HepG2 (cell line): ENCODE data around the gene CBFA2T2. TPM values are rescaled to one million over a fixed set of nuclear protein-coding genes. Genes with fewer than 3 reads are reported as not detected.

ENCODE experiments used
- ARNTL ChIP-seq: sonication (generic); formaldehyde crosslinking; IDR thresholded peaks from 2 replicates; pipeline ENCODE4 v1.4.0; 2020; ENCODE audit warnings: mild to moderate bottlenecking, missing genetic modification reagents
- GPN1 ChIP-seq: sonication (generic); formaldehyde crosslinking; IDR thresholded peaks from 2 replicates; pipeline ENCODE4 v1.5.1; 2020; ENCODE audit warnings: missing genetic modification reagents, borderline replicate concordance
- GTF2F1 ChIP-seq: fragments of 150-350 bp; IDR thresholded peaks from 2 replicates; pipeline ENCODE4 v1.6.1; 2014; ENCODE audit warnings: low read length
- PHF20 ChIP-seq: sonication (generic); formaldehyde crosslinking; IDR thresholded peaks from 2 replicates; pipeline ENCODE4 v1.5.0; 2020; ENCODE audit warnings: mild to moderate bottlenecking, missing genetic modification reagents
- SMAD1 ChIP-seq: sonication (generic); formaldehyde crosslinking; IDR thresholded peaks from 2 replicates; pipeline ENCODE4 v1.4.0; 2020; ENCODE audit warnings: missing genetic modification reagents, low read depth, mild to moderate bottlenecking, borderline replicate concordance
- THAP11 ChIP-seq: IDR thresholded peaks from 2 replicates; pipeline ENCODE4 v1.6.1; 2016; ENCODE audit warnings: missing biosample characterization, missing genetic modification reagents
- ZNF180 ChIP-seq: sonication (generic); formaldehyde crosslinking; IDR thresholded peaks from 2 replicates; pipeline ENCODE4 v1.4.0; 2020; ENCODE audit warnings: low read depth, missing genetic modification reagents, borderline replicate concordance
- ZNF543 ChIP-seq: sonication (generic); formaldehyde crosslinking; IDR thresholded peaks from 2 replicates; pipeline ENCODE4 v1.4.0; 2020; ENCODE audit warnings: mild to moderate bottlenecking, missing genetic modification reagents
- ZNF598 ChIP-seq: sonication (generic); formaldehyde crosslinking; IDR thresholded peaks from 2 replicates; pipeline ENCODE4 v1.5.1; 2020; ENCODE audit warnings: mild to moderate bottlenecking, missing genetic modification reagents, borderline replicate concordance
- ZNF709 ChIP-seq: sonication (generic); formaldehyde crosslinking; IDR thresholded peaks from 2 replicates; pipeline ENCODE4 v1.5.0; 2020; ENCODE audit warnings: mild to moderate bottlenecking, missing genetic modification reagents
- polyA plus RNA-seq, 8 experiments: library from polyadenylated mRNA; depleted of rRNA in 3 of 8; stranded (reverse) in 7 of 8; unstranded in 1 of 8; fragments of >200 nt; fragmentation: Illumina TruSeq in 4 of 8; extraction: Trizol in 4 of 8; gene quantifications; 2 replicates each; pipeline versions ENCODE4 v1.2.1 to v1.2.3, GENCODE V29; 2011 to 2016; ENCODE audit warnings: low read depth in 4 of 8, missing spikeins in 1 of 8, mixed read lengths in 1 of 8; ENCODE audit not compliant: insufficient read depth in 1 of 8
- total RNA-seq, 5 experiments: library from RNA; depleted of rRNA; stranded (reverse); fragments of >200 nt; fragmentation: Illumina TruSeq; extraction: Trizol; gene quantifications; 2 replicates each; pipeline ENCODE4 v1.2.3, GENCODE V29; 2016; ENCODE audit warnings: low read depth in 1 of 5
- TF ChIP-seq, protein P1 (sequence below): fragments of 450-650 bp; IDR thresholded peaks from 2 replicates; pipeline ENCODE4 v1.6.1; 2016
- TF ChIP-seq, protein P2 (sequence below): sonication (generic); formaldehyde crosslinking; conservative IDR thresholded peaks from 2 replicates; pipeline ENCODE4 v1.4.0; 2020; ENCODE audit warnings: missing genetic modification reagents
- TF ChIP-seq, protein P3 (sequence below): IDR thresholded peaks from 2 replicates; pipeline ENCODE4 v1.6.1; 2016; ENCODE audit warnings: low read depth, control low read depth
- TF ChIP-seq, protein P4 (sequence below): sonication (generic); formaldehyde crosslinking; IDR thresholded peaks from 2 replicates; pipeline ENCODE4 v1.9.0; 2021; ENCODE audit warnings: missing genetic modification reagents, borderline replicate concordance
- TF ChIP-seq, protein P5 (sequence below): sonication (generic); formaldehyde crosslinking; conservative IDR thresholded peaks from 2 replicates; pipeline ENCODE4 v1.8.0; 2022; ENCODE audit warnings: mild to moderate bottlenecking, moderate library complexity, missing genetic modification reagents
- TF ChIP-seq, protein P6 (sequence below): sonication (generic); formaldehyde crosslinking; IDR thresholded peaks from 2 replicates; pipeline ENCODE4 v1.5.0; 2020; ENCODE audit warnings: missing genetic modification reagents, mild to moderate bottlenecking, borderline replicate concordance

The CBFA2T2 gene
- total and polyA plus RNA-seq, 2 of the 13 experiments (the other 11 are each of a cell fraction or from before 2014, with no cell fraction given), result 6.3 to 21.2 TPM

DNA sequence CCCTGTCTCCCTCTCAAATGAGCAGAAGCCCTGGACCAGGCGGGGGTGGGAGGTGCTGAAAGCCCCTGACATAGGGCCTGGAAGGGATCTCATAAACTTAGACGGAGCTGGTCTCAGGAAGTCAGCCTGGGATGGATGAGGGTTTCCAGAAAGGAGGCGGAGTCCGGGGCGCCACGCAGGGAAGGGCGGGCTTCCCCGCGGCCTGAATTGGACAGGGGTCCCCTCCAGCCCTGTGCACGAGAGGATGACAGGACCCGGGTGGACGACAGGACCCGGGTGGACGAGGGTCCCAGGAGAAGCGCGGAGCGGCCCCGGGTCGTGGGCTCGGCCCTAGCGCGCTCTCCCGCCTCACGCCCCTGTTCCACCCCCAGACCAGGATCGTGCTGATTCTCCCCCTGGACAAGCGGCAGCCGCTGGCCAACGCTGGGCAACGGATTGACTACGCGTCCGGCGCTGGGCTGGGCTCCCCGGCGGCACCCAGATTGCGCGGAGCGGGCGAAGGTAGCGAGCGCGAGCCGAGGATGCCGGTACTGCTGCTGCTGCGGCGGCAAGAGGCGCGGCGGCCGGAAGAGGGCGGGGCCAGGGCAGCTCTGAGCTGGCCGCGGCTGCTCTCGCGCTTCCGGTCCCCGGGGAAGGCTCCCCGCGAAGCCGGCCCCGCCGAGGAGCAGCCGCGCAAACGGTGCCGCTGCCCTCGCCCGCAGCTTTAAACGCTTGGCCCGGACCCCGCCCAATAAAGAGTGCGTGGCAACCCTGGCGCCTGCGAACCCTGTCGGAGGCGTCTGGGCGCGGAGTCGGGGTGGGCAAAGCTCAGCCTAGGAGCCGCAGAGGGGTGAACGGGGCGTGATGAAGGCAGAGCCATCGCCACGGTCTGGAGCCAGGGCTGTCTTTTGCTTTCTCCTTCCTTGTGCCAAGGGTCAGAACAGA is 173.5 kb downstream of the CBFA2T2 start (continued):
- TF ChIP-seq, protein P1, sequence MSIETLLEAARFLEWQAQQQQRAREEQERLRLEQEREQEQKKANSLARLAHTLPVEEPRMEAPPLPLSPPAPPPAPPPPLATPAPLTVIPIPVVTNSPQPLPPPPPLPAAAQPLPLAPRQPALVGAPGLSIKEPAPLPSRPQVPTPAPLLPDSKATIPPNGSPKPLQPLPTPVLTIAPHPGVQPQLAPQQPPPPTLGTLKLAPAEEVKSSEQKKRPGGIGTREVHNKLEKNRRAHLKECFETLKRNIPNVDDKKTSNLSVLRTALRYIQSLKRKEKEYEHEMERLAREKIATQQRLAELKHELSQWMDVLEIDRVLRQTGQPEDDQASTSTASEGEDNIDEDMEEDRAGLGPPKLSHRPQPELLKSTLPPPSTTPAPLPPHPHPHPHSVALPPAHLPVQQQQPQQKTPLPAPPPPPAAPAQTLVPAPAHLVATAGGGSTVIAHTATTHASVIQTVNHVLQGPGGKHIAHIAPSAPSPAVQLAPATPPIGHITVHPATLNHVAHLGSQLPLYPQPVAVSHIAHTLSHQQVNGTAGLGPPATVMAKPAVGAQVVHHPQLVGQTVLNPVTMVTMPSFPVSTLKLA, result no peak
- TF ChIP-seq ZNF543 (CRISPR knock-in tag) (peak; percentile 75), GPN1 (CRISPR knock-in tag) (no peak), SMAD1 (CRISPR knock-in tag) (peak; percentile 99), GTF2F1 (no peak), ZNF180 (CRISPR knock-in tag) (no peak), PHF20 (peak; percentile 88), ZNF709 (CRISPR knock-in tag) (peak; percentile 96), ZNF598 (CRISPR knock-in tag) (peak; percentile 98), ARNTL (CRISPR knock-in tag) (0 out of 2 replicates have a peak, but pooled peaks have one; percentile 55), THAP11 (CRISPR knock-in tag) (peak; percentile 86)
- TF ChIP-seq, protein P2, sequence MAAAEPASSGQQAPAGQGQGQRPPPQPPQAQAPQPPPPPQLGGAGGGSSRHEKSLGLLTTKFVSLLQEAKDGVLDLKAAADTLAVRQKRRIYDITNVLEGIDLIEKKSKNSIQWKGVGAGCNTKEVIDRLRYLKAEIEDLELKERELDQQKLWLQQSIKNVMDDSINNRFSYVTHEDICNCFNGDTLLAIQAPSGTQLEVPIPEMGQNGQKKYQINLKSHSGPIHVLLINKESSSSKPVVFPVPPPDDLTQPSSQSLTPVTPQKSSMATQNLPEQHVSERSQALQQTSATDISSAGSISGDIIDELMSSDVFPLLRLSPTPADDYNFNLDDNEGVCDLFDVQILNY, result no peak; the same call in 1 of the 2 replicates
- TF ChIP-seq, protein P3, sequence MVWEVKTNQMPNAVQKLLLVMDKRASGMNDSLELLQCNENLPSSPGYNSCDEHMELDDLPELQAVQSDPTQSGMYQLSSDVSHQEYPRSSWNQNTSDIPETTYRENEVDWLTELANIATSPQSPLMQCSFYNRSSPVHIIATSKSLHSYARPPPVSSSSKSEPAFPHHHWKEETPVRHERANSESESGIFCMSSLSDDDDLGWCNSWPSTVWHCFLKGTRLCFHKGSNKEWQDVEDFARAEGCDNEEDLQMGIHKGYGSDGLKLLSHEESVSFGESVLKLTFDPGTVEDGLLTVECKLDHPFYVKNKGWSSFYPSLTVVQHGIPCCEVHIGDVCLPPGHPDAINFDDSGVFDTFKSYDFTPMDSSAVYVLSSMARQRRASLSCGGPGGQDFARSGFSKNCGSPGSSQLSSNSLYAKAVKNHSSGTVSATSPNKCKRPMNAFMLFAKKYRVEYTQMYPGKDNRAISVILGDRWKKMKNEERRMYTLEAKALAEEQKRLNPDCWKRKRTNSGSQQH (CRISPR knock-in tag), result no peak; the same call in 1 of the 2 replicates
- TF ChIP-seq, protein P4, sequence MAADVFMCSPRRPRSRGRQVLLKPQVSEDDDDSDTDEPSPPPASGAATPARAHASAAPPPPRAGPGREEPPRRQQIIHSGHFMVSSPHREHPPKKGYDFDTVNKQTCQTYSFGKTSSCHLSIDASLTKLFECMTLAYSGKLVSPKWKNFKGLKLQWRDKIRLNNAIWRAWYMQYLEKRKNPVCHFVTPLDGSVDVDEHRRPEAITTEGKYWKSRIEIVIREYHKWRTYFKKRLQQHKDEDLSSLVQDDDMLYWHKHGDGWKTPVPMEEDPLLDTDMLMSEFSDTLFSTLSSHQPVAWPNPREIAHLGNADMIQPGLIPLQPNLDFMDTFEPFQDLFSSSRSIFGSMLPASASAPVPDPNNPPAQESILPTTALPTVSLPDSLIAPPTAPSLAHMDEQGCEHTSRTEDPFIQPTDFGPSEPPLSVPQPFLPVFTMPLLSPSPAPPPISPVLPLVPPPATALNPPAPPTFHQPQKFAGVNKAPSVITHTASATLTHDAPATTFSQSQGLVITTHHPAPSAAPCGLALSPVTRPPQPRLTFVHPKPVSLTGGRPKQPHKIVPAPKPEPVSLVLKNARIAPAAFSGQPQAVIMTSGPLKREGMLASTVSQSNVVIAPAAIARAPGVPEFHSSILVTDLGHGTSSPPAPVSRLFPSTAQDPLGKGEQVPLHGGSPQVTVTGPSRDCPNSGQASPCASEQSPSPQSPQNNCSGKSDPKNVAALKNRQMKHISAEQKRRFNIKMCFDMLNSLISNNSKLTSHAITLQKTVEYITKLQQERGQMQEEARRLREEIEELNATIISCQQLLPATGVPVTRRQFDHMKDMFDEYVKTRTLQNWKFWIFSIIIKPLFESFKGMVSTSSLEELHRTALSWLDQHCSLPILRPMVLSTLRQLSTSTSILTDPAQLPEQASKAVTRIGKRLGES (CRISPR knock-in tag), result no peak; the same call in 1 of the 2 replicates
- TF ChIP-seq, protein P5, sequence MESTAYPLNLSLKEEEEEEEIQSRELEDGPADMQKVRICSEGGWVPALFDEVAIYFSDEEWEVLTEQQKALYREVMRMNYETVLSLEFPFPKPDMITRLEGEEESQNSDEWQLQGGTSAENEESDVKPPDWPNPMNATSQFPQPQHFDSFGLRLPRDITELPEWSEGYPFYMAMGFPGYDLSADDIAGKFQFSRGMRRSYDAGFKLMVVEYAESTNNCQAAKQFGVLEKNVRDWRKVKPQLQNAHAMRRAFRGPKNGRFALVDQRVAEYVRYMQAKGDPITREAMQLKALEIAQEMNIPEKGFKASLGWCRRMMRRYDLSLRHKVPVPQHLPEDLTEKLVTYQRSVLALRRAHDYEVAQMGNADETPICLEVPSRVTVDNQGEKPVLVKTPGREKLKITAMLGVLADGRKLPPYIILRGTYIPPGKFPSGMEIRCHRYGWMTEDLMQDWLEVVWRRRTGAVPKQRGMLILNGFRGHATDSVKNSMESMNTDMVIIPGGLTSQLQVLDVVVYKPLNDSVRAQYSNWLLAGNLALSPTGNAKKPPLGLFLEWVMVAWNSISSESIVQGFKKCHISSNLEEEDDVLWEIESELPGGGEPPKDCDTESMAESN, result peak; percentile 91
- TF ChIP-seq, protein P6, sequence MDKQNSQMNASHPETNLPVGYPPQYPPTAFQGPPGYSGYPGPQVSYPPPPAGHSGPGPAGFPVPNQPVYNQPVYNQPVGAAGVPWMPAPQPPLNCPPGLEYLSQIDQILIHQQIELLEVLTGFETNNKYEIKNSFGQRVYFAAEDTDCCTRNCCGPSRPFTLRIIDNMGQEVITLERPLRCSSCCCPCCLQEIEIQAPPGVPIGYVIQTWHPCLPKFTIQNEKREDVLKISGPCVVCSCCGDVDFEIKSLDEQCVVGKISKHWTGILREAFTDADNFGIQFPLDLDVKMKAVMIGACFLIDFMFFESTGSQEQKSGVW (CRISPR knock-in tag), result 0 out of 2 replicates have a peak, but pooled peaks have one; percentile 42
